HL-60 (cell line): Measurements from ENCODE around the gene CNTNAP5.

Source experiments
- CTCF ChIP-seq: IDR thresholded peaks from one replicate; pipeline ENCODE4 v1.5.1; 2011; ENCODE audit warnings: low read length, control low read depth, inconsistent platforms; ENCODE audit not compliant: insufficient read depth
- GABPA ChIP-seq: IDR thresholded peaks from 2 replicates; pipeline ENCODE4 v1.6.1; 2012; ENCODE audit warnings: low read depth
- POLR2AphosphoS5 ChIP-seq: IDR thresholded peaks from 2 replicates; pipeline ENCODE4 v1.6.1; 2012; ENCODE audit warnings: low read depth

GRCh38 chr2:124147552-124147951, 122.5 kb downstream of the CNTNAP5 start:
- TF ChIP-seq CTCF (no peak), POLR2AphosphoS5 (no peak), GABPA (no peak)
